ENCODE results near the gene BMF.

Gene BMF

DNA sequence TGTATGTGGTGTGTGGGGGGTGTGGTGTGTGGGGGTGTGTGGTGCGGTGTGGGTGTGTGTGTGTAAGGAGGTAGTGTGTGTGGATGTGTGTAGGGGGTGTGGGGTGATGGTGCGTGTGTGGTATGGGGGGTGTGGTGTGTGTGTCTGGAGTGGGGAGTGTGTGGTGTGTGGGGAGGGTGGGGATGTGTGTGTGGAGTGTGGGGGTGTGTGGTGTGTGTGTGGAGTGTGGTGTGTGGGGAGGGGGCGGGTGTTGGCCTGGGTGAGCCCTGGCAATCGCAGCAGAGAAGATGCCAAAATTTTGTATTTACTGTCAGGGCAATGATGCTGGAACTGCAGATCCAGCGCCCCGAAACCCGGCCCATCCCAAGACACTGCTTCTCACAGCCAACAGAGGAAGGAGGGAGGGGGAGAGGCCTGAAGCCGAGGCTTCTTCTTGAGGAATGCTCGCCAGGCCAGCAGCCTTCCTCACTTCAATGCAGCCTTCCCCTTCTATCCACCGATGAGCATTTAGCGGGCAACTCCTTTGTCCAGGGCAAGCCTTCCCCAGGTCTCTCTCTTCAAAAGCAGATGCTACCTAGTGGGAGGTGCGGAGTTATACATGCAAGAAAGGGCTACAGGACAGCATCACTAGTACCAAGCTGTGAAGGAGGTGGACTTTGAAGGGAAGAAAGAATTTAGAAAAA lies 57.8 kb downstream of the BMF start:
- DNase-seq (ENCODE audit: low read depth in 2 of 3, low spot score in 2 of 3): no peak

DNA sequence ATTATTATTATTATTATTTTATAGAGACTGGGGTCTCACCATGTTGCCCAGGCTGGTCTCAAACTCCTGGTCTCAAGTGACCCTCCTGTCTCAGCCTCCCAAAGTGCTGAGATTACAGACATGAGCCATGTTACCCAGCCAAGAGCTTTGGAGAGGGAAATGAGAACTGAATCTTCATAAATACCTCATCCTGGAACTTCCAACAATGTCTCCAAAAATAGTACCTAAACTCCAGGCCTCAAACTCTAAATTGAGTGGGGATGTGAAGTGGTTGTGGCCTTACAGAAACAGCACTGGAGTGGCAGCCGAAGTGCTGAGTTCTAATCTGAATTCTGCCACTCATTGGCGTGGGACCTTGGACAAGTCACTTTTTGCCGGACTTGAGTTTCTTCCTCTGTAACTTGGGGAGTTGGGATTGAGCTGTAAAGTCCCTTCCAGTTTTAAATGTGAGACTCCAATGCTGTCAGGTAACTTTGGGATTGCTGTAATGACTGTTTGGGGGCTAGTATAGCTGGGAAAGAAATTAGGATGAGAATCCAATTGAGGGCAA lies 59.7 kb downstream of the BMF start:
- no peak for DNase-seq (ENCODE audit: low read depth in 2 of 3, low spot score in 2 of 3)

DNA sequence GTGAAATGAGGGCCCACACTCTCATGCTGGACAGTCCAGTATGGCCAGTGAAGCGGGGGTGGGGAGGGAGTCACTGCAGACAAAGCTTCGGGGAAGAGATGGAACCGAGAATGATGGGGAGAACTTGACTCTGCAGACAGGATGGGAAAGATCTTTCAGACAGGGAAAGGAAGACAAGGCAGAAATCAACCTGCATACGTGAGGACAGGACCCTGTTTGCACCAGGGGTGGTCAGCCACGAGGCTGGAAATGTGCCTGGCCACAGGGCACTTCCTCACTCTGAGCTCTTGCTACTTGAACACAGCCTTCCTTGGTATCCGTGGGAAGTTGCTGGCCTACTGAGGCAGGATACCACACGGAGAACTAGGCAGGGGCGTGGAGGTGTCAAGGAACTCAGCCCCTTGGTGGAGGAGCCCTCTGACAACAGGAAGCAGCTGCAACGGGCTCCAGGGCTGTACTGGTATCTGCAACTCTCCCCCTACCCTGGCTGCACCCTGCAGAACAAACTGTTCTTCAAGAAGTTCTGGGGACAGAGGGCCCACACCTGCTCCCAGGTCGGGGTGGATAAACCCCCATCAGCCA lies 60.4 kb downstream of the BMF start:
- no peak for DNase-seq (ENCODE audit: low read depth in 2 of 3, low spot score in 2 of 3)

DNA sequence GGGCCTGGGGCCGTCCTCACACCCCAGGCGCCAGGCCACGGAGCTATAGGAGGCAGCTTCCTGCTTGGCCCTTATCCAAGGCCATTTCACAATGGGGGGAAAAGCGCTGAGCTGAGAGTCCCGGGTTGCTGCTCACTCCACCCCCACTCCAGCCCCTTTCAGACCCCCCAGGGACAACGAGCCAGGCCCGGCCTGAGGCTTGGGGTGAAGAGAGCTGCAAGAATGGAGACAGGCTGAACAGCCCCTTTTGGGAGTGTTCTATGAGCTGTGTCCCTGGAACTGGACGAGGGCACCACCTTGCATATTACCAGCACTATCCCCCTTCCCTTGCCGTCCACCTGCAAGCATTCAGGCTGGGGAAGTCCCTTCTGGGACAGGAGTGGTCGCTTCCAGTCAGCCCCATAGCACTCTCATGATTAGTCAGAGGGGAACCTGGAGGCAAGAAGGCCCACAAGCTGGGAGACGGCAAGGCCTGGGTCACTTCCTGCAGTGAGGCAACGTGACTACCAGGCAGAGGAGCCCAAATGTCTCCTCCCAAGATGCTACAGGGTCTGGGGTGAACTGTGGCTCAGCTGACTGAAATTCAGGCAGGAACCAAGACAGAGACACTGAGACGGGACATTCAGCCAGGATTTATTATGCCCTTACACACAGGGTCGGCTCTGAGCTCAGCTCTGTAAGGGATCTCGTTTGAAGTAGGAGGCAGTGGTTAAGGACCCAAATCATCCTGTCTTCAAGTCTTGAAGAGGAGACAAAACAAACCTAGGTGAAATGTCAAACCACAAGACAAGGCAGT lies 61.1 kb downstream of the BMF start:
- DNase-seq (ENCODE audit: low read depth in 2 of 3, low spot score in 2 of 3): peak in 1 of 3 experiments; percentile 38

DNA sequence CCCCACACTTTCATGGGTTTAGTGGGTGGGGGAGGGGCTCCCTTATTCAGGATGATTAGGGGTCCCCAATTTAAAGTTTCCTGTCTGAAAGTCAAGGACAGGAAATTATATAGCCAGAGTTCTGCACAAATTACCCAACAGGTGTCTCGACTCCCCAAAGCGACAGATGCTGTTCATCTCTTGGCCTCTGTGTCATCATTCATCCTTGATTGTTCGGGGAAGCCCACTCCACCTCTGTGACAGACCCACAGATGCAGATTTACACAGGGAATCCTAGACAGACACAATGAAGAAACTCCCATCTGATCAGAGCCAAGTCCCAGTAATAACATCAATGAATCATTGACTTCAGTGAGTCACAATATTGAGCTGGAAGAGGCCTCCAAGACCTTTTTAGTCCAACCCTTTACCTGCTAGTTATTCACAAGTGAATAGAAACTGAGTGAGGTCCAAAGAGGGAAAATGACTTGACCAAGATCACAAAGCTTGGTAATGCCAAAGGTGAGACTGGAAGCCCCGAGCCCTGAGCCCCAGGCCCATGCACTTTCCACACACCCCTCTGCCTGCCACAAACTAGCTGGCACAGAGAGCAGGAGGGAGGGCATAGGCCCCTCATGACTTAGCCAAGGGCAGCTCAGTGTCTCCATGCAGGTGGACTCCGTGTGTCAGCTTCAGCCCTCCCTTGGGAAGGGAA lies 61.8 kb downstream of the BMF start:
- DNase-seq (ENCODE audit: low read depth in 2 of 3, low spot score in 2 of 3): no peak

- no peak for DNase-seq (ENCODE audit: low read depth in 2 of 3, low spot score in 2 of 3)
Measured at GRCh38 chr15:40045572-40046217, 63.0 kb downstream of the BMF start.

- DNase-seq (ENCODE audit: low read depth in 2 of 3, low spot score in 2 of 3): peak; percentile 63 to 81 (median 72)
Measured at GRCh38 chr15:40044717-40045571, 63.7 kb downstream of the BMF start.

GRCh38 chr15:40043927-40044716 lies 64.6 kb downstream of the BMF start:
- DNase-seq (ENCODE audit: low read depth in 2 of 3, low spot score in 2 of 3): no peak

DNA sequence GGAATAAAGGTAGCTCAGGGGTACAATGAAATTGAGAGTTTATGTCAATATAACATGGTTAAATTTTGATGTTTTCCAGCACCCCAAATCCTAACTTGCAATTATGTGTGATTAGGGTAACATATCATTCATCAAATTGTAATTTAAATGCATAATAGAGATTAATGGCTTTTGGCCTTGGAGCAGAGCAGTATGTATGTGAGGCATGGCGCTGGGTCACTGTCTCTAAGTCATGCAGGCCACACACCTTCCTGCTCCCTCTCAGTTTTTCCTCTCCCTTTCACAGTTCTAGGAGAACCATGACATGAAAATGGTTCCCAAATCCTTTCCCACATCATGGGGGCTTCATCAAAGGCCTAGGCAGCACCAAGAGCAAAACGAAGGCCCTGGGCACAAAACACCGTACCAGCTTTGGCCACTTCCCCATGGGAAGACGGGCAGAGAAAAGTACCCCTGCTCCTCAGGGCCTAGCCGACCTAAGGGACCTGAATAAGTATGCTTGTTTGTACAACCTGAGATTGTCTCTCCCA lies 65.8 kb downstream of the BMF start:
- DNase-seq (ENCODE audit: low read depth in 2 of 3, low spot score in 2 of 3): no peak

GRCh38 chr15:40040770-40041169 lies 67.9 kb downstream of the BMF start:
- no peak for DNase-seq (ENCODE audit: low read depth in 2 of 3, low spot score in 2 of 3)

DNA sequence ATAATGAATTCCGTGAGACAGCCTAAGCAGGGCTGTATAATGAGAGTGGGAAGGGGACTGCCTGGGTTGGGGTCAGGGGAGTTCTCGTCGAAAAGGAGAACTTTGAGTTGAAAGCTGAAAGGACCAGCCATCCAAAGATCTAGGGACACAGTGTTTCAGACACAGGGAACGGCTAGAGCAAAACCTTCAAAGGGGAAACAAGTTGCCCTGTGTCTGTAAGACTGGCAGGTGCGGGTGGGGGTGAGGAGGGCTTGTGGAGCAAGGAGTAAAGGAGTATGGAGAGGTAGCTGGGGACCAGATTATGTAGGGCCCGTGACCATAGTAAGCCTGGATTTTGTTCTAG lies 68.4 kb downstream of the BMF start:
- DNase-seq (ENCODE audit: low read depth in 2 of 3, low spot score in 2 of 3): no peak

GRCh38 chr15:40038638-40039543 lies 69.8 kb downstream of the BMF start, which contains the start of gene SRP14:
TSS of gene SRP14 (minus strand) at chr15:40039181. CDS start at chr15:40039116, 65 bp downstream.
- peak; percentile 79 to 92 (median 85) for DNase-seq (ENCODE audit: low read depth in 2 of 3, low spot score in 2 of 3)

GRCh38 chr15:40038275-40038637 lies 70.4 kb downstream of the BMF start:
- no peak for DNase-seq (ENCODE audit: low read depth in 2 of 3, low spot score in 2 of 3)

All from activated CD8-positive, alpha-beta memory T cell treated with anti-CD3 and anti-CD28 coated beads for 48 hours (primary cell).